Right renal pelvis (tissue), 4 donors: ENCODE results near the gene CMIP. TPM values are rescaled to one million over a fixed set of nuclear protein-coding genes. Genes with fewer than 3 reads are reported as not detected.
"Not testable (repeated sequence)": the region's sequence is repeated elsewhere in the genome, so short reads cannot be mapped to it uniquely, and the experiment has no call there.

Experiments
- DNase-seq, 4 donors: peaks; one replicate each; pipeline ENCODE4 v3.0.0-alpha.2; 2013; ENCODE audit warnings: low read depth in 4 of 4, low spot score in 3 of 4, missing footprints in 1 of 4
- polyA plus RNA-seq, 4 donors: library from polyadenylated mRNA; unstranded; fragments of 120-200 nt; gene quantifications; one replicate each; pipeline ENCODE4 v1.2.1, GENCODE V29; 2013; ENCODE audit not compliant: insufficient read length in 4 of 4

The CMIP gene
- polyA plus RNA-seq, 4 donors, result 40.6 to 46.2 (median 44.5) TPM

DNA sequence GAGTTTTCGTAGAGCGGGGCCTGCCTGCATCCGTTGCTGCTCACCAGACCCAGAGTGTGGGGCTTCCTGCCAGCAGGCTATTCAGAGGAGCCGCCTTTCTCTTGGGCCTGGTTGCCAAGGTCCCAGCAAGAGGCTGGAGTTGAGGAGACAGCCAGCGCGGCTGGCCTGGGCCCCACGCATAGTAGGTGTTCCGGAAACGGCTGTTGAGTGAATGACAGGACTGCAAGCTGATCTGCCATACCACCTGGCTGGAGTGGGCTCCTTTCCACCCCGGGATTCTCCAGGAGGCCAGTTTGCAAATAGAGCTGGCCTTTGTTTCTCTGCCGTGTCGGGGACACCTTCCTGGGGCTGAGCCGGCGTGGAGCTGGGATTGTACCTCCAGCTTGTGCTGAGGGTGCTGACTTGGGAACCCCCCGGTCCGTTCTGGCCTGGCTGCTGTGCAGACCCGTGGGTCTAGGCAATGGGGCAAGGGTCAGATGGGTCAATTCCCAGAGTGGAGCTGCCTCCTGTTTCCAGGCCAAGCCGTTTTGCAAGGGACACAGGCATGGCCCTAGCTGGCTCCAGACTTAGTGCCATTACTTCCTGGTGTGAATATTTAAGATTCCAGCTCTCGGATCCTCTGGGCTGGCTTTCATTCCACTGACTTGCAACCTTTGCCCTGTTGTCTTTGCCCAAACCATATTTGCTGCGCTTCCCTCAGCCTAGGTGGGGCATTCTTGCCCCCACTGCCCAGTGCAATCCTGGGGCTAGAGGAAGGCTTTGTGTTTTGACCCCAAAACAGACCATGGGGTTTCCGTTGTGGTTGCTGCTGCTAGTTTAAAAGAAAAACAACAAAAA lies 68.8 kb downstream of the CMIP start:
- DNase-seq, result no peak

DNA sequence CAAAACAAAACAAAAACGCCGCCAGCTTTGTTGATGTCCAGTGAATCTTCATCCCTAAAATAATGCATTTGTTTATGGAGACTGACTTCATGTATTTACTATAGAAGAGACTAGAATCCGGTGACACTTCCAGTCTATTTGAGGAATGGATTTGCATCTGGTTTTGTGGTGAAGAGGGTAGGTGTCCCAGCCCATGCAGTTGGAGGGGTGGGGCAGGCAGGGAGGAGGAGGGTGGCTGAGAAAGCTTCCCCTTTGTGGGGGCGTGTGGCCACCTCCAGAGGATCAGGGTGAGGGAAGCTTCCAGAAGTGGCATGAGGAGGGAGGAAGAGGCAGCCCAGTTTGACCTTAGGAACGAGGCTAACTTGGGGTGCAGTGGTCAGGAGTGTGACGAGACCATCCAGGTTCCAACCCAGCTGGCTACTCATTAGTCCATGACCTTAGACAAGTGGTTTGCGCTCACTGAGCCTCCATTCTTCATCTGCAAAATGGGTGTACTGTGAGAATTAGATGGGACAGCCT lies 69.5 kb downstream of the CMIP start:
- no peak for DNase-seq

DNA sequence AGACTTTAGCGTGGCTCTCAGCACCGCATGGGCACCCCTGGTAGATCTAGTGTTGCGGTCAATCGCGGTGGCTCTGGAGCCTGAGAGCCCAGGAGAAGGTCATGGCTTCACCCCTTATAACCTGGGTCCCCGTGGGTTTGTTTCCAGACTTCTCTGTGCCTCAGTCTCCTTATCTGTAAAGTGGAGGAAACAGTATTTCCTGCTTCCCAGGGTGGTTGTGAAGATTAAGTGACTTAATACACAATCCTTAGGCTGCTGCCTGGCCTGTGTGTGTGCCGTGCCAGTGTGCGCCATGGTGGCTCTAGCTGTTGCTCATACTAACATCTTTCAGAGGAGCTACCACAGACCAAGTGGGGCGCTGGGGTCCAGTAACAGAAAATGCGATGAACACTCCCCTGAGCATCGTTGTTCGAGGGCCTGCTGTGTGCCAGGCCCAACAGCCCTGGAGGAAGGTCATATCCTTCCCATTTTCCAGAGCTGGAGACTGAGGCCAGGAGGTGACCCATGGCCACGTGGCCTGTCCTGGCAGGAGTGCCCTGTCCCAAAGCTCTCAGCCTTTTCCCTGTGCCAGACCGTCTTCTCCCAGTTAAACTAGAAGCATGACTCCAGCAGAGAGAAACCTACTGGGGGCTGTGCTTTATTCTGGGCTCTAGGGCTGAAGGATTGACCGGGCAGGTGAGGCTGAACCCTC lies 70.1 kb downstream of the CMIP start:
- no peak for DNase-seq

DNA sequence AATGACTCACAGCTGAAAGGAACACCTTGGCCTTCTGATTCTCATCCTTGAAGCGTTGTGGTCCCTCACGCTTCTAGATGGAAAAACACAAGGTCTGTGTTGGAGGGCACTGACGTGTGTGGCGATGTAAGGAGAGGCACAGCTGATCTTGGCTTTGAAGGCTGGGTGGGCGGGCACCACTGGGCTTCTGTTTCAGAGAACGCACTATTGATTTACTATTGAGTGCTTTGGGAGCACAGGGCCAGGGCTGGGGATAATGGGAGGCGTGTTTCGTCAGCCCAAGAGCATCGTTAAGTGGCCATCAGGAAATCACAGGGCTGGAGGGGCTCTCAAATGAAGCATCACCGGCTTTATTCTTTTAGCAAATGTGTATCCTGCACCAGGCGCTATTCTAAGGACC lies 70.7 kb downstream of the CMIP start:
- DNase-seq, result no peak

DNA sequence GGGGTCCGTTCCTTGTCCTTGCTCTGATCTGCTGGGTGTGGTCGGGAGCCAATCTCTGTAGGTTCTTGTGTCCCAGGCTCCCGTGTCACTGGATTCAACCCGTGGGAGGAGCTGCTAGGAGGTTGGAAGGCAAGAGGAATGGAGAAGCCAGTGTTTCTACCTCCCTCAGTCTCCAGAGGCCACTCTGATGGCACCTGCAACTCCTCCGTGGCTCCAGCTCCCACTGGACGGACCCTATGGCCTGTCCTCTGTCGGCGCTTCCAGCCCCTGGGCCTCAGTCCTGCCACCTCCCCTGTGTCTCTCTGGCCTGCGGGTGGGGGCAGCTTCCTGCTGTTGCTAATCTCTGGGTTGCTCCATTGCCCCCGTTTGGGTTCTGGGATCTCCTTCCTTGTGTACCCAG lies 71.1 kb downstream of the CMIP start:
- no peak for DNase-seq

DNA sequence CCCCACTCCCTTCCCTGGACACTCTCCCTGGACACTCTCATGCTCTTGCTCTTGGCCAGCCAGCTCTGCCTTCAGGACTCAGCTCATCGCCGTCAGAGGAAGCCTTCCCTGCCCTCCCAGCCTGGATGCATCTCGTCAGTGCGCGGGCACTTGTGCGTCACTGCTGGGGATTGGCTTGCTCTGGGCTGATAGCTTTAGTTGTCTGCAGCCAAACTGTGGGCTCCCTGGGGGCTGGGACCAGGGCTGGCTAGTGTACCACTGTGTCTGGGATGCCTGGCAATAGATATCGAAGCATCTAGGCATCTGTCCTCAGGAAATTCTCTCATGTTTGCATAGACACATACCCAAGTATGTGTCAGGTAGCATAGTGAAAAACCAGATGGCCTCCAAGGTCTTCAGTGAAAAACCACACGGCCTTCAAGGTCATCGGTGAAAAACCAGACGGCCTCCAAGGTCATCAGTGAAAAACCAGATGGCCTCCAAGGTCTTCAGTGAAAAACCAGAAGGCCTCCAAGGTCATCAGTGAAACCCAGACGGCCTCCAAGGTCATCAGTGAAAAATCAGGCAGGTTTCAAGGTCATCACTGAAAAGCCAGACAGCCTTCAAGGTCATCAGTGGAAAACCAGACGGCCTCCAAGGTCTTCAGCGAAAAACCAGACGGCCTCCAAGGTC lies 72.0 kb downstream of the CMIP start:
- DNase-seq, result no peak

DNA sequence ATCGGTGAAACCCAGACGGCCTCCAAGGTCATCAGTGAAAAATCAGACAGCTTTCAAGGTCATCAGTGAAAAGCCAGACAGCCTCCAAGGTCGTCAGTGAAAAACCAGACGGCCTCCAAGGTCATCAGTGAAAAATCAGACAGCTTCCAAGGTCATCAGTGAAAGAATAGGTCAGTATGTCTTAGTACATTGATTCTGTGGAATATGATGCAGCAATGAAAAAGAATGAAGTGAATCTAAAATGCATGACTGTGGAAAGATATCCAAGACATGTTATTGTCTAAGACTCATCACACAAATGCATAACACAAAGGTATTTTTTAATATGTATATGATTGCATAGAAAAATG lies 72.5 kb downstream of the CMIP start:
- DNase-seq, result no peak

DNA sequence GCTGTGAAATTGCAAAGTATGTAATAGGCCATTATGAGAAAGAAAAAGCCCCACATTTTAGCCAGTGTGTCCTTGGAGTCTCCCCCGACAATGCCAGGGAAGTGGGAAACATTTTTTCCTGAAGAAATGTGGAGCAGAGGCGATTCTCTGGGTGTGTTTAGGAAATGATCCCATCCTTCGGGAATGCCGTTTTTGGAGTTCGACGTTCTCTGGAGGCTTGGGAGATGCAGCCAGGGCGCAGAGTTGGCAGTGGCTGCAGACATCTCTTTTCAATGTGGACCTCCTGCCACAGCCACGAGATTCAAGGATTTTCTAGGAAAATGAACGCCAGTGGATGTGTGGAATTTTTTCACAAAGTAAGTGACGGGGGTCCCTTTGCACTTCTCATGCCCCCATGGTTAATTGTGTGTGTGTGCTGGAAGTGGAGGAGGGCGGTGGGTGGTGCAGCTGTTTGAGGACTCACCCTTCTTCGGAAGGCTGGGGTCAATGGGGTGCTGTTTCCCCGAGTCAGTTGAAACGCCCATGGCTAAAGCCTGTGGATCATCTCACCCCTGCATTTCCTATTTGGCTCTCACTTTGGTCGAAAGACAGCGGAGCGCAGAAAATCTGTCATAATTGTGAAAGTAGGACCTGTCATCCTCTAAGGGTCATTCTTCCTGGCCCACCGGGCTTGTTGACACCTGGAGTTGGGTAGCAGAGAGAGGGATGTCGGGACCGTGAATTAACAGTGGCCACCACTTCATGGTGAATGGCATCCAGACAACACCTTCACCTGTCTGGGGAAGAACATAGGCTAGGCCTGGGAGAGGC lies 73.2 kb downstream of the CMIP start:
- no peak for DNase-seq

DNA sequence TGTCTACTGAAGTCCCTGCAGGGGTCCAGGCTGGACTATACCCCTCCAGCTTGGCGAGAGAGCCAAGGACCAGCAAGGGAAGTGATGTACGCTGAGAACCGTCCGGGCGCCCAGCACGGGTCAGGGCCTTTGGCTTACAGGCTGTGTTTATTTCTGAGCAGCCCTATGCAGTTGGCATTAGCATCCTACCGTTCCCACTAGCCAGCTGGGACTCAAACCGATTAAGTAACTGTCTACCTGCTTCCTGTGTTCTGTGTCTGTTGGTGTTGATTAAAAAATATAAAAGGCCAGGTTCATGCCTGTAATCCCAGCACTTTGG lies 73.8 kb downstream of the CMIP start:
- DNase-seq, result no peak

DNA sequence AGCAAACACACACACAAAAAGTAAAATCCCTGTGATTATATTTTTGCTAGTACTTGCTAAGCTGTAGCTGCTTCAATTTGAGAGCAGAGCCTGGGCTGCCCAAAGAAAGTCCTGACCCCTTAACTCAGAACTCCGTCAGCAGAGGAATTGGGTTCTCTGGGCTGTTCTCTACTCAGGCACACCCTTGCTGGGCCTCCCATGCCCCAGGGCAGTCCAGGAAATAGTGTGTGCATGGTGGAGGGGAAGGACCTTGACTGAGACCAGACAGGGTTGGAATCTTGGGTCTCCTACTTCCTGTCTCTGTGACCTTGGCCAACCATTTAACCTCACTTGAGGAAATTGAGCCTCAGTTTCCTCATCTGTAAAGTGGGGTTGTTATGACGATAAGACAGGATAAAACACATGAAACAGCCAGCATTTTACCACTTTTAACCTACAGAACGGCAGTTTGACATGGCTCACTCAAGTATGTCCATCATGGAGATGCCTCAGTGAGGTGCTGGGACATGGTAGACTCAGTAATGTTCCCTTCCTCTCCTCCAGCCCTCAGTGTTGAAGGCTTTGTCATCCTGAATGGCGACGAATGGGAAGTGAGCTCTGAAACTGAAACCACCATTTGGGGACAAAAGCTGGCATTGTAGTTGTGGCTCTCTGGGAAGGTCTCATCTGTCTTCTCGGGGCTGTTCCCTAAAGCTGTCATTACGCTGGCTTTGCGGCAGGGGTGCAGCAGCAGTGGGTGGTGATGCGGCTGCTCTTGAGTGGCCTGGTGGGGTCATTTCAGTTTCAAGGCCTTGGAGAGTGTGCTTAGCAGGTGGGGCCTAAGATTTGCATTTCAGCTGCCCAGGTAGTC lies 74.9 kb downstream of the CMIP start:
- no peak for DNase-seq

DNA sequence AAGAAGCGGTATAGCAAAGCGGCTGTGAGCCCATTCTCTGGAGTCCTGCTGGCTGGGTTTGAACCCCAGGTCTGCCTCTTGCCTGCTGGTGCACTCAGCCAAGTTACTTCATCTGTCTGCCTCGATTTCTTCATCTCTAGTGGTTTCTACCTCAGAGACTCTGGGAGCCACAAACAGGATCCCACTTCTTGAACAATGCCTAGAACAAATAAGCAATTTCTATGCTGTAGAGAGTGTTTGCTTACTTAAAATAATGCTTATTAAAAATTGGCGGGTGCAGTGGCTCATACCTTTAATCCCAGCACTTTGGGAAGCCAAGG lies 75.5 kb downstream of the CMIP start:
- no peak for DNase-seq

DNA sequence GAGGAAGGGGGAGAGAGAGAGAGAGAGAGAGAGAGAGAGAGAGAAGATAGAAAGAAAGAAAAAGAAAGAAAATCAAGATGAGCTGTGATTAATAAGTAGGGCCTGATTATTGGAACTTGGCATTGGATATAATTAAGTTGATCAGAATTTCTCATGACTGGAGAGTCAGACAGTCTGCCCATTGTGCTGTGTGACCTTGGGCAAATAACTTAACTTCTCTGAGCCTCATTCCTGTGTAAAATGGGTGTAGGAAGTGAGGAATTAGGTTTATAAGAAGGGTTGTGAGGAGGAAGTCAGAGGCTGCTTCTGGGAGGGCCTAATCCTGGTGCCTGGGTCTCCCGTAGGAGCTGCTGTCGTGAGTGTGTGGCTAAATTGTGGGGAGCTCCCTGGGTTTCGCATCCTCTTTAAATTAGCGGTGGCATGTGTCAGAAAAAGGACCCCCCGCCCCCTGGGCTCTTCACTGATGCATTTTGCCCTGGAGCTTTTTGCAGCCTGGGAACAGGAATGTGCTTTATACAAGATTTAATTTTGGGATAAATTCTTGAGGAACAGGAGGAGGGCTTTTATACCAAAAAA lies 76.0 kb downstream of the CMIP start:
- no peak for DNase-seq

DNA sequence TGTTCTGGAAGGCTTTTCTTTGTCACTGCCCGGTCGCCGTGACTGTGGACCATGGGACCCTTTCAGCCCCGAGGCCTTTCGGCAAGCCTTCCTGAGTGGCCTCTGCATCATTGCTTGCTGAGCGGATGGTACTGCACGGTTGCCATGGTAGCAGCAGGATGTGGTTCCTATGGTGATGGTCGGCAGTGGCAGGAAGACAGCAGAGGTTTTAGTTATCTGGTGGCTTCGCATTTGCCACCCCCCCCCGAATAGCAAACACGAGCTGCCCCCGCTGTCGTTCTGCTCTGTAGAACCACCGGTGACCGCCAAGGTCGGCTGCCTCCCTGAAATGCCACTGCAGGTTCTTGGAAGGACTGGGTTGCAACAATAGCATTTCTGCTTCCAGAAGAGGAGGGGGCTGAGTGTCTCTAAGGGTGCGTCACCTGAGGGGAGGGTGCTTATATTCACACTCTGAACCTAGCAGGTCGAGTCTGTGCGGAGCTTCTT lies 76.6 kb downstream of the CMIP start:
- no peak for DNase-seq

DNA sequence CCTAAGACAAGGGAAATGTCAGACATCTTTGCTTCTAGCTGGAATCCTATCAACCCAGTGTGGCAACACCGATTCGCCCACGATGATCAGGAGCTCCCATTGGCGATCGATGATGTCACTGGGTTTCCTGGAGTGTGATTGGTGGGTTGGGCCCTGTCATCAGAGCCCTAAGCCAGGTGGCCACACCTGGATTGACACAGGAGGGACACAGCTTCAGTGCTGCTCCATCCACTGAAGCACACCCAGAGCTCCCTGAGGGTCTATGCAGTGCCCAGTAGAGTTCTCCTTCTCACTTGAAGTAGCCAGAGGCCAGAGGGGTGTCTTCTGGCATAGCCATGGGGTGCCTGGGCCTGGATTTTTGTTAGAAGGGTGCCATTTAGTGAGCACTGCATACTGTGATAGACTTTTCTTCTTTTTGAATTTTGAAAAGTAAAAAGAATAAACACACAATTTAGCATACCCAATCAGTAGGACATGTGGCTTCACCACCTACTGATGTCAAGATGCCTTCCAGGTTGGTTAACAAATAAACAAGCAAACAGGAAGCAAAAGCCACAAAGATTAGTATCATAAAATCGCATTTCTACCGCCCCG lies 77.6 kb downstream of the CMIP start:
- no peak for DNase-seq

DNA sequence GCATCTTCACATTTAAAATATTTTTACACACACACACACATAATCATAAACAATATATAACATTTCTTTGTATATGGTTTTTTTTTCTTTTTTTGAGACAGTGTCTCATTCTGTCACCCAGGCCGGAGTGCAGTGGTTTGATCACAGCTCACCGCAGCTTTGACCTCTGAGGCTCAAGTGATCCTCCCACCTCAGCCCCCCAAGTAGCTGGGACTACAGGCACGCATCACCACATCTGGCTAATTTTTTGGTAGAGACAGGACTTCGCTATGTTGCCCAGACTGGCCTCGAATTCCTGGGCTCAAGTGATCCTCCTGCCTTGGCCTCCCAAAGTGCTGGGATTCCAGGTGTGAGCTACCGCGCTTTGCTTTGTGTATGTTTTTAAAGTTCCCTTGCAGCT lies 78.2 kb downstream of the CMIP start:
- DNase-seq, result not testable (repeated sequence)

DNA sequence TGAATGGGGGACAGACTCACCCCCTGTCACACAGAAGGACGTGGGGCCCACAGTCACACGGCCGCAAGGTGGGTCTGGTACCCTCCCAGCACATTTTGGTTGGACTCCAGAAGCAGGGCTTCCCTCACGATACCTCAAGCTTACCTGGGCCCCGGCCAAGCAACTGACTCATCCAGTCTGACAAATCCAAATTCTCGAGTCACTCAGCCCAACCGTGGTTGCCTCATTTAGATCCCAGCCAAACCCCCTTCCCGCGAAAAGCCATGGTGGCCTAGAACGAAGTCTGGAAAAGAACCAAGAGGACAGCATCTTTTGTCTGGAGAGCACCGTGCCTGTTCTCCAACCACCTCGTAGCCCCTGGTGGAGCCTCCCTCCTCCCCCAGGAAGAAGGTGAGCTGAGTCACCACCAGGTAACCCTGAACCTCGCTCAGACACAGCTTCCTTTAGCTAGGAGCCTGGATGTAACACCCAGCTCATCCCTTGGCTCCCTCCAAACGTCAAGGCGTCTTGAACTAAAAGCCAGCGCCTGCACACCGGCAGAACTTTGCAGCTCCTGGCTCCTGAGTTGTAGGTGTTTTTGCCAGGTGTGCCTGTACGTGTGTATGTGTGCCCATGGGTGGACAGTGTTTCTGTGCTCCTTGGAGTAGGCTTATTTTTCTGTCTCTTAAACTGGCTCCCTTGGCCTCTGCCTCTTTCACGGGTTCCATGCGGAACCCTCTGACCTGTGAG lies 78.9 kb downstream of the CMIP start:
- no peak for DNase-seq

DNA sequence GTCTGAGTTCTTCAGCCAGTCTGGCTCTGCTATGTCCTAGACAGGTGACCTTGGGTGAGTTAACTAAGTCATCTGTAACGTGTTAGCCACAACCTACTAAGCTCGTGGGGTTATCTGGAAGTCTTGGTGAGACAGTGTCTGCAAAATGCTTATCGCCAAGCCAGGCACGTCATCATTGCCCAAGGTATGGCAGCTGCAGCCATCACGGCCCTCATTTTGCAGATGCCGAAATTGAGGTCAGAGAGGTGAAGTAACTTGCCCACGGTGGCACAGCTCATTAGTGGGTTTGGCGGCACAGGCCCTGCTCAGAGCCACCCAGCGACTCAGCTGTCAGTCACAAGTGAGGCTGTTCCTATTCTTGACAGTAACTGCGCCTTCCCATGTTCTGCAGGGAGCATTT lies 79.8 kb downstream of the CMIP start:
- DNase-seq, result no peak

DNA sequence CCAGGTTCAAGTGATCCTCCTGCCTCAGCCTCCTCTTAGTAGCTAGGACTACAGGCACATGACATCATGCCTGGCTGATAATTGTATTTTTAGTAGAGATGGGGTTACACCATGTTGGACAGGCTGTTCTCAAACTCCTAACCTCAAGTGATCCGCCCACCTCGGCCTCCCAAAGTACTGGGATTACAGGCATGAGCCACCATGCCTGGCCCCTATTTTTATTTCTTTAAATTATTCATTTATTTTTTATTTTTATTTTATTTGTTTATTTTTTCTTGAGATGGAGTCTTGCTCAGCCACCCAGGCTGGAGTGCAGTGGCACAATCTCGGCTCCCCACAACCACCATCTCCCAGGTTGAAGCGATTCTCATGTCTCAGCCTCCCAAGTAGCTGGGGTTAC lies 80.3 kb downstream of the CMIP start:
- not testable (repeated sequence) for DNase-seq

DNA sequence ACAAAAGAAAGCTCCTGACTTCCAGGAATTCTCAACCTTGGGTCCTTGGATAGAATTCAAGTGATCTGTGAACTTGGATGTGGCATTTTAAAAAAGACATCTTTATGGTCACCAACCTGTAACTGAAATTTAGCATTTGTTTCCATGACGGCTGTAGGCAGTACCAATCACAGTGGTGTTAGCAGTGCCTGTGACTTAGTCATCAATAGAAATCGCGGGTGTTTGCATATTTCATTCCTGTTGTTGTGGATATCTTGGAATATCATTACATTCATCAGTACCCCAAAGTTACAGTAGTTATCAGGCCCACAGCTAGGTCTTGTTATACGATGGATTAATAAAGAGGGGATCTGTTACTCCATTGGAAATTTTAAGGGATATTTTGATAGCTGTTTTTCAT lies 81.6 kb downstream of the CMIP start:
- no peak for DNase-seq
